ENCODE measurements around the gene GGT6. TPM values are rescaled to one million over a fixed set of nuclear protein-coding genes. Genes with fewer than 3 reads are reported as not detected.
A peak's percentile ranks its signal among the peaks of the same experiment; 100 is the strongest.

Gene GGT6
- total RNA-seq, 3 donors from 2014 or later, result 12.8 to 33.8 TPM; not detected in 1

GRCh38 chr17:4566785-4567184 is 6.4 kb upstream of the GGT6 start:
- Histone ChIP-seq H3K9me3 (no peaks in the 10 kb centered on the region), H3K4me1 (no peaks in the 10 kb centered on the region), H3K36me3 (no peaks in the 10 kb centered on the region), H3K4me3 (no peak overlapping the region), H3K27me3 (no peaks in the 10 kb centered on the region), H3K27ac (no peak overlapping the region)
- TF ChIP-seq CTCF (IDR thresholded peaks at IDR 0.05) (peak; percentile 47 to 65 (median 60)), POLR2A (IDR thresholded peaks at IDR 0.05) (no peak), POLR2AphosphoS5 (IDR thresholded peaks at IDR 0.05) (no peak)
- no peak for DNase-seq (ENCODE audit: low spot score in 2 of 2)
- intact Hi-C loops (cut with DNase I; ENCODE audit: low total_unique reads), result loop anchor here (10.0 kb wide), 2 partner anchors 48 to 142 kb away; no protein-coding TSS in a partner anchor

- Histone ChIP-seq H3K27me3 (no peaks in the 10 kb centered on the region), H3K4me3 (no peak overlapping the region), H3K4me1 (no peaks in the 10 kb centered on the region), H3K9me3 (no peaks in the 10 kb centered on the region), H3K27ac (peak overlapping the region in 1 of 2 donors; percentile 20), H3K36me3 (no peaks in the 10 kb centered on the region)
- DNase-seq (ENCODE audit: low spot score in 2 of 2), result peak in 1 of 2 donors; percentile 45
- TF ChIP-seq POLR2AphosphoS5 (IDR thresholded peaks at IDR 0.05) (no peak), CTCF (IDR thresholded peaks at IDR 0.05) (peak; percentile 45 to 70 (median 66)), POLR2A (IDR thresholded peaks at IDR 0.05) (no peak)
- intact Hi-C loops (cut with DNase I; ENCODE audit: low total_unique reads), result loop anchor here (10.0 kb wide), 2 partner anchors 49 to 141 kb away; no protein-coding TSS in a partner anchor
These were observed 5.1 kb upstream of the GGT6 start for GRCh38 chr17:4565209-4566141.

- intact Hi-C loops (cut with DNase I; ENCODE audit: low total_unique reads), result loop anchor here (10.0 kb wide), 2 partner anchors 53 to 137 kb away; no protein-coding TSS in a partner anchor
- TF ChIP-seq CTCF (IDR thresholded peaks at IDR 0.05) (peak in 1 of 3 donors; percentile 15), POLR2A (IDR thresholded peaks at IDR 0.05) (no peak), POLR2AphosphoS5 (IDR thresholded peaks at IDR 0.05) (no peak)
- peak overlapping the region; percentile 67 to 75 for H3K27ac ChIP-seq
These were observed 1.9 kb upstream of the GGT6 start for GRCh38 chr17:4562015-4562969.

GRCh38 chr17:4560837-4561256 is 470 bp upstream of the GGT6 start:
- Histone ChIP-seq H3K36me3 (no peaks in the 10 kb centered on the region), H3K27ac (peak overlapping the region; percentile 75 to 77), H3K27me3 (no peaks in the 10 kb centered on the region), H3K9me3 (no peaks in the 10 kb centered on the region), H3K4me1 (peaks cover 5 to 11% of the 10 kb centered on the region in 2 donors), H3K4me3 (peak overlapping the region in 2 of 3 donors; percentile 42 to 51)
- TF ChIP-seq CTCF (IDR thresholded peaks at IDR 0.05) (no peak), POLR2A (IDR thresholded peaks at IDR 0.05) (no peak), POLR2AphosphoS5 (IDR thresholded peaks at IDR 0.05) (no peak)
- no peak for DNase-seq (ENCODE audit: low spot score in 2 of 2)
- intact Hi-C loops (cut with DNase I; ENCODE audit: low total_unique reads), result loop anchor here (10.0 kb wide), 2 partner anchors 54 to 136 kb away; no protein-coding TSS in a partner anchor

More at GRCh38 chr17:4562015-4562969, 1.9 kb upstream of the GGT6 start:
- DNase-seq (ENCODE audit: low spot score in 2 of 2), result no peak
- H3K36me3 ChIP-seq, result no peaks in the 10 kb centered on the region
- H3K4me1 ChIP-seq, result peaks cover 2 to 8% of the 10 kb centered on the region in 2 donors
- peak overlapping the region in 2 of 3 donors; percentile 14 to 27 for H3K4me3 ChIP-seq
- H3K9me3 ChIP-seq, result no peaks in the 10 kb centered on the region
- H3K27me3 ChIP-seq, result no peaks in the 10 kb centered on the region
